NCI-H1092 (cell line): ENCODE data around the gene SAMD4A.

Experiments
- DNase-seq: peaks from one replicate; lab custom pipeline; 2025; lab: John Stamatoyannopoulos, UW

SAMD4A gene

GRCh38 chr14:54706769-54707168 lies 139.8 kb downstream of the SAMD4A start:
- no peak for DNase-seq

DNA sequence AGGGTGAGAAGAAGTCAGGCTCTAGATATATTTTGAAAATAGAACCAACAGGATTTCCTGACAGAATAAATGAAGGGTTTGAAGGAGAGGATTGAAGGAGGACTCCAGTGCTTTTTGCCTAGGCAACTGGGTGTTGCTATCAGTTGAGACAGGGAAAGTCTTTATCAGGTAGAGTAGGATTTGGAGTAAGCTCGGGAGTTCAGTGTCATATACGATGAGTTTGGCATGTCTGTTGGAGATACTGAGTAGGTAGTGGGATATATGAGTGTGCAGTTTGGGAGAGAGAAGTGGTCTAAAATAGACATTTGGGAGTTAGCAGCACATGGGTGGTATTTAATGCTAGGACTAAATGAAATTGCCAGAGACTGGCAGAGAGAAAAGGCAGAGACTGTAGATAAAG lies 141.2 kb downstream of the SAMD4A start:
- no peak for DNase-seq

DNA sequence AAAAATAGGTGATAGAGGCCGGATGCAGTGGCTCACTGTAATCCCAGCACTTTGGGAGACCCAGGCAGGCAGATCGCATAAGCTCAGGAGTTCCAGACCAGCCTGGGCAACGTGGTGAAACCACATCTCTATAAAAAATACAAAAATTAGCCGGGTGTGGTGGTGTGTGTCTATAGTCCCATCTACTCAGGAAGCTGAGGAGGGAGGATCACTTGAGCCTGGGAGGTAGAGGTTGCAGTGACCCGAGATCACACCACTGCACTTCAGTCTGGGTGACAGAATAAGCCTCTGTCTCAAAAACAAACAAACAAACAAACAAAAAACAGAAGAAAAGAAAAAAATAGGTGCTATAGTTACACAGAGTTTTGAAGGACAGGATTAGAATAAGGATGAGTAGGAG lies 142.1 kb downstream of the SAMD4A start:
- no peak for DNase-seq

- no peak for DNase-seq
These were observed 142.5 kb downstream of the SAMD4A start for GRCh38 chr14:54709444-54709843.

- no peak for DNase-seq
These were observed 142.9 kb downstream of the SAMD4A start for GRCh38 chr14:54709867-54710266.

DNA sequence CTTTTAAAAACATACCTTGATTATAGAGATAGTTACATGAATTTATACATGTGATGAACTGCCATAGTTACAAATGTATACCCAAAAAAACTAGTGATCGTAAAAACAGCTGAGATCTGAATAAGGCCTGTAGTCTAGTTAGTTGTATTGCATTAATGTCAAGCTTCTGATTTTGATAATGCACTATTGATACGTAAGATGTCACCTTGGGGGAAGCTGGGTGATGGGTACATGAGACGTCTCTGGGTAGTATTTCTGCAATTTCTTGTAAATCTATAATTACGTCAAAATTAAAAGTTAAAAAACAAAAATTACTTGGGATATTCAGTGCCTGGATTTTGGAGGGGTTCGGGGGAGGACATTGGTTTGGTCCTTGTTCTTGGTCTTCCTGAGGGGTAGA lies 144.4 kb downstream of the SAMD4A start:
- no peak for DNase-seq

- DNase-seq: no peak
These were observed 145.0 kb downstream of the SAMD4A start for GRCh38 chr14:54711812-54712464.

GRCh38 chr14:54712465-54713200 lies 145.7 kb downstream of the SAMD4A start:
- no peak for DNase-seq

- no peak for DNase-seq
These were observed 146.5 kb downstream of the SAMD4A start for GRCh38 chr14:54713379-54713778.

DNA sequence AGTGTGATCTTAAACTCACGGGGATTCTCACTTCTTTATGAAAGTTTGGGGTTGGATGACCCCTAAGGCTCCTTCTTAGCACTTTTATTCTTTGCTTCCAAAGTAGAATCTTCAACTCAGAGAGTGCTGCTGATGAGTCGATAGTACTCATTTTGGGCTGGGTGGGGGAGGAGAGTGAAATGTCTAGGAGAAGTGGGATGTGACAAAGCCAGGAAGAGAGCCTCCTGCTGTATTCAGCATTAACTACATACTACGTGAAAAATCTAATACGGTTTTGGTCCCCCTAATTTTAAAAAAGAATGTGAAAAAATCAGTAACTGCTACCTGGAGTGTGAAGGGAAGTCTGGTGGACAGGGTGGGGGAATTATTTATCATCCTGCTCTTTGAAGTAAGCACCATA lies 148.3 kb downstream of the SAMD4A start:
- DNase-seq: no peak

DNA sequence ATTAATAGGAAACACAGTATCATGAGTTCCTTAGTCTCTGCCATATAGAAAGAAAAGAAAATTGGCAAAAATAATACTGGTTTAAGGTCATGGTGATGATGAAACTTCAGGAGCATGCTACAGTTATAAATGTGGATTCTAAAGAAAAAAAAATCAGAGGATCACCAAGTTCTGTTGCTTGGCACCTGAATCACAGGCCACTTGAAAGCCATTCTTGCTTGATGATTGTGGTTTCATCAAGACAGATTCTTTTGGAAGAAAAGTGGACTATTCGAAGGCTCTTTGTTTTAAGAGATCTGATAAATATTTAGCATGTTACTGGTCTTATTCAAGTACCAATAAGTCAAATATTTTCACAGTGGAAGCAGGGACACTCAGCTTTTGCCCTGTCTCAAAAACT lies 148.9 kb downstream of the SAMD4A start:
- no peak for DNase-seq

DNA sequence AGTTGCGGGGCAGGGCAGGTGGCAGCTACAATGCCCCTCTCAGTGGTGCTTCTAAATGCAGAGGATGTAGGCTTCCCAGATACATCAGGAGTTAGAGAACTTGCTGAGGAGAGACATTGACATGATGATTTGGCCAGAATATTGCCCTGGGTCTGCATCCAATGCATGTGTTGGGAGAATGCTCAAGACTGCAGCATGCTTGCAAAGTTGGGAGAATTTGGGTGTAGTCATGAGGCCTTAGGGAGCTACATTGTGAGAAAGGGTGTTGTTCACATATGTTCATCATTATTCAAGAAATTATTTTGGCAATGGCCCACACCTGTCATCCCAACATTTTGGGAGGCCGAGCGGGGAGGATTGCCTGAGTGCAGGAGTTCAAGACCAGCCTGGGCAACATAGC lies 149.9 kb downstream of the SAMD4A start:
- DNase-seq: no peak

DNA sequence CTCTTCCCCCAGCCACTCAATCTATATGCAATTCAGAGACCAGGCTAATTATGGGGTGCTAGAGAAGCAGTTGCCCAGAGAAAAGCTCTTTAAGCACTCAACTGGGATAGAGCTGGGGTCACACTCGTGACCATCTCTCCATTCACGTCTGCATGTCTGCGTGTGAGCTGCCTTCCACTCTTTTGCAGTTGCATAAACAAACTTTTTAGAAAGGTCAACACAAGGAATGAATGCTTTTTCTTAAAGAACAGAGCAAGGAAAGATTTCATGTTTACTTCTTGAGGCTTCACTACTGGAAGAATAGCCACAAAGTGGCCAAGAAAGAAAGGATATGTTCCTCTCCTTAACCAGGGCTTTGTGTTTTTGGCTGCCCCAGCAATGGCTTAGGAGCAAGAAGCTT lies 151.1 kb downstream of the SAMD4A start:
- no peak for DNase-seq

- no peak for DNase-seq
These were observed 152.5 kb downstream of the SAMD4A start for GRCh38 chr14:54719406-54719805.

DNA sequence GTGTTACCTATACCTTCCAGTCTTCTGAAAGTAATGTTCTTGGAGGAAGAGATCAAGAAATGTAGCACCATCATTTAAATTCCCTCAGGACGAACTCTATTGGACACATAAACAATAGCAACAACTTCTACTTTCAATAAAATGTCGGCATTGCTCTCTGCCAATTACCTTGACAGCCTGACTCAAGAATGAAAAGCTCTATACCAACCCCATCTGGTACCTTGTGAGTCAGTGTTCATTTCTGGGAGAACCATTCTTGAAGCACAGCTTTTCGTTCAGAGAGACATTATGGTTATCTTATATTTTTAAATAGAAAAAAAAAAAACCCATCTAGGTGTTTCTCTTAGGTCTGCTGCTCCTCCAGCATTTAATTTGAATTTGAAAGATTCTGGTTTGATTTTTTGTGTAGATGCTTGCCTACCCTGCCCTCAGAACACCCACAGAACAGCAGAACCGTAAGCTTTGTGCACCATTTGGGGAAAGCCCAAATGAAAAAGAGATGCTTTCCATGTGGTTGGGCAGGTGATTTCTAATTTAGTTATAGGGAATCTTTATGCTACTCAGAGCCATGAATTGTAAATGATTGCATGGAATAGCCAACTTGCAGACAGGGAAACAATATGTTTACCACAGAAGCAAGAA lies 156.0 kb downstream of the SAMD4A start:
- no peak for DNase-seq

DNA sequence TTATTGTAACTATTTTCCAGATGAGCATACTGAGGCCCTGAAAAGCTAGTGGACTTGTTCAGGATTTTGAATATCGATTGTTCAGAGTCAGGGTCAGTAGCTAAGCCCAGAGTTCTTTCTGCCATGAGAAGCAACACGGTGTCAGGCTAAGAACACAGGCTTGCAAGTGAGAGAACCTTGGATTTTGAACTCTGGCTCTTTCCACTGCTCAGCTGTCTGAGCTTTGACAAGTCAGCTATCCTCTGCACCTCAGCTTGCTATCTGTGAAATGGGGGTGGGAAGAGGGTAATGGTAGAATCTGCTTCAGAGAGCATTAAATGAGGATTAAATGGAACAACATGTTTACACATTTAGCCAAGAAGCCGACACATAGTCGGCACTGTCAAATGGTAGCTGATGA lies 157.2 kb downstream of the SAMD4A start:
- DNase-seq: no peak

DNA sequence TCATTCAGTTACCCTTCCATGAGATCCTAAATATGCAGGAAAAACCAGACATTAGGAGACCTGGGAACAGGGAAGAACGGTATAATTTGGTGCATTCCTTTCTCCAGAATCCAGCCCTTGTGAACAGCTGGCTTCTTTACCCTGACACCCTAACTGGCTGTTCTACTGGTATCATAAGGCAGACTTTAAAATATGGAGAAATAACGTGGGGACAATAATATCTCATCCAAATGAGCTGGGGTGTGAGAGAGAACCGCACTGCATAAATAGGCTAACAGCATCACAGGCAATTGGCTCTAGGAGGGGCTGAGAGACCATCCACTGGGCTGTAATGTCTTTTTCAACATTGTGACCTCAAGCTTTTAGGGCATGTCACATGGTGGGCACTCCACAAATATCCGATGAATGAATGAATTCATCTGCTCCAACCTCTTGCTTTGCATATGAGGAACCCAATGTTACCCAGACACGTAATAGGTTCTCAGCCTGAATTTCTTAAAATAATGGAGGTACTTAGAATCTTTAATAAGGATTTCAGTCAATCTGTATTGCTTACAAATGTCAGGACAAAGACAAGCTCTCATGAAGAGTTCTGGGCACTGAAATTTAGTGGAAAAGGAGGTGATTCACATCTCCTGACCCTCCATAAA lies 157.9 kb downstream of the SAMD4A start:
- DNase-seq: no peak

DNA sequence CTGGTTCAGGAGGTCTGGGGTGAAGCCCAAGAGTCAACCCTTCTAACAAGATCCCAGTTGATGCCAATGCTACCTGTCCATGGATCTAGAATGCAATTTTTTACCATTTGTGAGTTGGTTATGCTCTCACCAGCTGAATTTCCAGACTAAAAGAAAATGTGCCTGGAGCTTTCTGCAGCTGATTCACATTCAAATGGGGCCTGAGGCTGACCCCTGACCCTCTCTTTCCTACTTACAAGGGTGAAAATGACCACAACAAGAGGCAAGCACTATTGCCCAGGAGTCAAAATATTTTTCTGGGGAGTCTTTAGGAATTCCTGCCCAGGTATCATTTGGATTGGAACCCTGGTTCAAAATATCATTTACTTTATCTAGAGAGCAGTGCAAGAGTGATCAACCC lies 159.1 kb downstream of the SAMD4A start:
- no peak for DNase-seq

DNA sequence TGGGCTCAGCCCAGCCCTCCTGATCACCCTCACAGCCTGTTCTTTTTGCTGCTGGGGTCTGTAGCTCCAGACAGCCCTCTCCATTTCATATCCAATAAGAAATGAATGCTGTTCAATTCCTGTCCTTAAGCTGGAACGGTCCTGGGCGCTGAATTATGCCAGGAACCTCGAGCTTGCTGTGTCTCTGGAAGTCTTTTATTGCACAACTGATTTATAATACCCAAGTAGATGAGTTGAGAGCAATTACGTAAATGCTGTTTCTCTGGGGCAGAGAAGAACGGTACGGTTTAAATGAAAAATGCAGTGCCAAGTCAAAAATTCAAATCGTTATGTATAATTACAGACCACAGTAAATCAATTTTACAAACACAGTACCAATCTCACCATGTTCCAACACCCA lies 161.0 kb downstream of the SAMD4A start:
- no peak for DNase-seq

DNA sequence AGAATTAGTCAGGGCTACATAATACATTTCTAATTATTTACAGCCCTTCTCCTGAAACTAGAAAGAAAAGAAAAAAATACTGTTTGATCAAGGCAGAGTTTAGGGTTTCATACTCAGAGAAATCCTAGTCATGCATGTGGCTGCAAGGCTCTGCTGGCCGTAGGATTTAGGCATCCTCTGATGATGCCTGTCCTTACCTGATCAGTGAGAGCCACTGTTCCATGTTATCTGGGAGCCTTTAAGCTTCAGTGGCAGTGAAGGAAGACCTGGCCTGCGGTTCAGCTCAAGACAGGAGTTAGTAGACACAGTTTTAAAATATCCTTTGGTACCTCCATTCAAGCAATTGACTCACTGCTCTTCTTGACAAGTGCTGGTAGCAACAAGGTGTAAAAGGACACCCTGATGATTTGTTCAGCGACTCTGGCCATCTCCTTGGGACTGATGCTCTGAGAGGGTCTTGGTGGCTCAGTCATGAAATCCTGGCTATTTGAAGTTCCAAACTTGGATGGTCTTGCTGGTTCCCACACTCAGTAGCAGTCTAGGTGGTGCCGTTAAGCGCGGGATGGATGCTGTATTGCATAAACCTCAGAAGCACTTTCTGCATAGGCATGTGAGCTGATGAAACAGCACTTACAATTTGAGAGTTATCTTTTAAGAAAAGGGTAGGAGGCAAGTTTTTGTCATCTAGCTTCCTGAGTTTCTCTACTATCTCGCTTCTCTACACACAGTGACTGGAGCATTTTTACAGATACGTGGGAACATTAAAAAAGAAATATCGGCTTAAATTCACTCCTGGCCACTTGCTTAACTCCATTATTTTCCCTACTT lies 162.0 kb downstream of the SAMD4A start:
- DNase-seq: no peak

DNA sequence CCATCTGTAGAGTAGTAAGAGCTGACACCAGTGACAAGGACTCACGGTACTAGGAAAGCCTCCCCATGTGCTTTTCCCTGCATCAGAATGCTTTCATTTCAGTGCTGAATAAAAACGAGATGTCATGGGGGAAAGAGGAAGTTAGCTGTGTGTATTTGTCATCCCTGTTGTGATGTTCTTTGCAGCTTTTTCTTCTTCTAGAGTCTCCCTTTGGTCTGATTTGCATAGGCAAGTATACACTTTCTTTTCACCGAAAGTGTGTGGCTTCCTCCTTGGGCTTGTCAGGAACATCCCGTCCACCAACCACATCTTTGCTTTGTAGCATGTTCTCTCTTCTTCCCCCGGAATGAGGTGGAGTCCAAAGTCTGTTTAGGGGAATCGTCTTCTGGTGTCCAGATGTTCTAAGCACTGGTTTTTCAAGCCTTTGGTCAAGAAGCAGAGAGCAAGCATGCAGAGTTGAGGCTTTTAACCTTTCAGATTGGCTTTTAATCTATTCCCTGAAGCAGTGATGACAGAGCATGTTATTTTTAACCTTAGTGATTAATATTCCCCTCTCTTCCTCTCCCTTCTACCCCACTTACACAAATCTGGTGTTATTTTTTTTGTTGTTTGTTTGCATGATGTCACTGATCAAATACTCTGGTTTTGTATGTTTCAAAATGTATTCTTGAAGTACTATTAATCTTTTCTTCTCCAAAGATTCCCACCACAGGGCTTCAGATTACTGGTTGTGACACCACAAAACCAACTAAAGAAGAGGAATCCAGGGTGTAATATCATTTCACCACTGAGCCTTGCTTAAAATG lies 163.4 kb downstream of the SAMD4A start:
- DNase-seq: no peak
